Duodenal mucosa (tissue), 2 donors: ENCODE measurements around the gene PITHD1.
"Not testable (repeated sequence)": the region's sequence is repeated elsewhere in the genome, so short reads cannot be mapped to it uniquely, and the experiment has no call there.

Experiments used
- H3K27ac ChIP-seq: one replicate; pipeline ENCODE4 v1.7.0; 2013; ENCODE audit warnings: low read depth, low read length
- H3K27me3 ChIP-seq, 2 donors: one replicate each; pipeline ENCODE4 v1.7.0; 2013; ENCODE audit warnings: low read length in 2 of 2, control low read depth in 1 of 2; ENCODE audit not compliant: insufficient read depth in 2 of 2, control insufficient read depth in 1 of 2
- H3K36me3 ChIP-seq, 2 donors: one replicate each; pipeline ENCODE4 v1.7.0; 2013; ENCODE audit warnings: low read length in 2 of 2, control low read depth in 1 of 2; ENCODE audit not compliant: insufficient read depth in 2 of 2, control insufficient read depth in 1 of 2
- H3K4me1 ChIP-seq, 2 donors: one replicate each; pipeline ENCODE4 v1.7.0; 2013; ENCODE audit warnings: low read length in 2 of 2, control low read depth in 1 of 2; ENCODE audit not compliant: insufficient read depth in 2 of 2, control insufficient read depth in 1 of 2
- H3K4me3 ChIP-seq, 2 donors: one replicate each; pipeline ENCODE4 v1.7.0; 2013; ENCODE audit warnings: low read length in 2 of 2, low read depth in 1 of 2
- H3K9ac ChIP-seq, 2 donors: one replicate each; pipeline ENCODE4 v1.7.0; 2013; ENCODE audit warnings: low read length in 2 of 2, low read depth in 1 of 2
- H3K9me3 ChIP-seq, 2 donors: one replicate each; pipeline ENCODE4 v1.7.0; 2013; ENCODE audit warnings: low read length in 2 of 2, control low read depth in 1 of 2; ENCODE audit not compliant: control insufficient read depth in 1 of 2

Gene PITHD1

GRCh38 chr1:23774174-23774880, 3.9 kb upstream of the PITHD1 start:
- Histone ChIP-seq H3K4me3 (no peak overlapping the region), H3K36me3 (peaks cover 0 to 2% of the 10 kb centered on the region in 2 donors), H3K9me3 (no peaks in the 10 kb centered on the region), H3K27ac (no peak overlapping the region), H3K4me1 (peaks cover 6 to 20% of the 10 kb centered on the region in 2 donors), H3K27me3 (no peaks in the 10 kb centered on the region), H3K9ac (no peak overlapping the region)

DNA sequence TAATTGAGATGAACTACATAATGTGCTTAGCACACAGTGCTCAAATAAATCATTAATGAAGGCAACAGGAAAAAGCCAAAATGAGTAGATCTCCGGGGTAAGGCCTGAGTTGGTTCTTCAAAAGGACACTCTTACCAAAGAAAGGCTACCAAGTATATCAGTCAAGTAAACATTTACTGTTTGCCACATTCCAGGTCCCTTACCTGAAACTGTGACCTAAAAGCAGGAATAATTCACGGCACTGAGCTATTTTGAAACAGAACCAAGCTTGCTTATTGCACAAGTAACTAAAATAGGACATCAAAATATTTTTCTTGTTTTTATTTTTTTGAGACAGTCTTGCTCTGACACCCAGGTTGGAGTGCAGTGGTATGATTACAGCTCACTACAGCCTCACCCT, 2.0 kb upstream of the PITHD1 start:
- peaks cover 15 to 26% of the 10 kb centered on the region in 2 donors for H3K4me1 ChIP-seq
- H3K4me3 ChIP-seq: no peak overlapping the region
- no peaks in the 10 kb centered on the region for H3K27me3 ChIP-seq
- H3K9me3 ChIP-seq: no peaks in the 10 kb centered on the region
- H3K36me3 ChIP-seq: peaks cover 0 to 4% of the 10 kb centered on the region in 2 donors
- H3K27ac ChIP-seq: no peak overlapping the region
- no peak overlapping the region for H3K9ac ChIP-seq

- Histone ChIP-seq H3K4me1 (peaks cover 15 to 23% of the 10 kb centered on the region in 2 donors), H3K27ac (no peak overlapping the region), H3K4me3 (peak overlapping the region; percentile 94 to 99), H3K9me3 (no peaks in the 10 kb centered on the region), H3K9ac (no peak overlapping the region), H3K27me3 (no peaks in the 10 kb centered on the region), H3K36me3 (peaks cover 0 to 21% of the 10 kb centered on the region in 2 donors)
Observed at GRCh38 chr1:23779826-23780371, 1.7 kb downstream of the PITHD1 start.

GRCh38 chr1:23783141-23783540, 4.9 kb downstream of the PITHD1 start:
- peaks cover 8 to 50% of the 10 kb centered on the region in 2 donors for H3K36me3 ChIP-seq

DNA sequence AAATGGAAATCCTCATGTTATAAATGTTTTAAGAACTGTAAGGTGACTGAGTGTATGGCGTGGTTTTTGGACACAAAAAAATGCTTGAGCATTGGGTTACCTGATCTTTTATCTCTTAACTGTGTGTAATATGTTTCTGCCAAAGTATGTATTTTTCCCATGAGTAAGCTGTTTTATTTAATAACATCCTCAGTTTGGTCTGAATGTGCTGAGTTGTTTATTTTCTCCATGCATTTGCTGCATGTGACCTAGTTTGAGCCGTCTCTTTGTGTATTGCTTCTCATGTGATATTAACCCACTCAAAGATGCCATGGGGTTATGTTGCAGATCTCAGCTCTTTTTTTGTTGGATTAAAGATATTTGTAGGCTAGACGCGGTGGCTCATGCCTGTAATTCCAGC, 6.6 kb downstream of the PITHD1 start:
- Histone ChIP-seq H3K9ac (no peak overlapping the region), H3K4me1 (peaks cover 2 to 4% of the 10 kb centered on the region in 2 donors), H3K27ac (no peak overlapping the region), H3K27me3 (no peaks in the 10 kb centered on the region), H3K4me3 (no peak overlapping the region), H3K36me3 (peaks cover 8 to 50% of the 10 kb centered on the region in 2 donors), H3K9me3 (no peaks in the 10 kb centered on the region)

More at GRCh38 chr1:23783141-23783540, 4.9 kb downstream of the PITHD1 start:
- H3K9ac ChIP-seq, H3K4me3 ChIP-seq, H3K27ac ChIP-seq, H3K27me3 ChIP-seq, H3K9me3 ChIP-seq: not testable (repeated sequence)
- H3K4me1 ChIP-seq: peaks cover 14 to 15% of the 10 kb centered on the region in 2 donors

GRCh38 chr1:23787701-23788100, 9.5 kb downstream of the PITHD1 start:
- H3K9ac ChIP-seq: no peak overlapping the region
- H3K4me1 ChIP-seq: peaks cover 12 to 20% of the 10 kb centered on the region in 2 donors
- H3K27ac ChIP-seq: no peak overlapping the region
- no peaks in the 10 kb centered on the region for H3K27me3 ChIP-seq
- no peak overlapping the region for H3K4me3 ChIP-seq
- no peaks in the 10 kb centered on the region for H3K9me3 ChIP-seq
- peaks cover 8 to 41% of the 10 kb centered on the region in 2 donors for H3K36me3 ChIP-seq

- H3K27ac ChIP-seq: no peak overlapping the region
- peaks cover 16 to 29% of the 10 kb centered on the region in 2 donors for H3K4me1 ChIP-seq
- H3K4me3 ChIP-seq: no peak overlapping the region
- no peaks in the 10 kb centered on the region for H3K9me3 ChIP-seq
- no peak overlapping the region for H3K9ac ChIP-seq
- H3K27me3 ChIP-seq: no peaks in the 10 kb centered on the region
- H3K36me3 ChIP-seq: peaks cover 8 to 37% of the 10 kb centered on the region in 2 donors
Observed at GRCh38 chr1:23788695-23789094, 10.5 kb downstream of the PITHD1 start.

GRCh38 chr1:23790696-23791515, 12.7 kb downstream of the PITHD1 start, which contains the start of gene LYPLA2:
TSS of gene LYPLA2 (plus strand) at chr1:23791145. CDS start at chr1:23792683, 1,538 bp downstream.
- peak within 1 kb of the TSS; percentile 91 to 97 for H3K4me3 ChIP-seq
- H3K27ac ChIP-seq: no peak within 1 kb of the TSS
- H3K9ac ChIP-seq: peak within 1 kb of the TSS; percentile 85 to 94
- no peaks in the 10 kb centered on the region for H3K27me3 ChIP-seq
- H3K4me1 ChIP-seq: peaks cover 16 to 29% of the 10 kb centered on the region in 2 donors
- peaks cover 9 to 30% of the 10 kb centered on the region in 2 donors for H3K36me3 ChIP-seq
- H3K9me3 ChIP-seq: no peaks in the 10 kb centered on the region

DNA sequence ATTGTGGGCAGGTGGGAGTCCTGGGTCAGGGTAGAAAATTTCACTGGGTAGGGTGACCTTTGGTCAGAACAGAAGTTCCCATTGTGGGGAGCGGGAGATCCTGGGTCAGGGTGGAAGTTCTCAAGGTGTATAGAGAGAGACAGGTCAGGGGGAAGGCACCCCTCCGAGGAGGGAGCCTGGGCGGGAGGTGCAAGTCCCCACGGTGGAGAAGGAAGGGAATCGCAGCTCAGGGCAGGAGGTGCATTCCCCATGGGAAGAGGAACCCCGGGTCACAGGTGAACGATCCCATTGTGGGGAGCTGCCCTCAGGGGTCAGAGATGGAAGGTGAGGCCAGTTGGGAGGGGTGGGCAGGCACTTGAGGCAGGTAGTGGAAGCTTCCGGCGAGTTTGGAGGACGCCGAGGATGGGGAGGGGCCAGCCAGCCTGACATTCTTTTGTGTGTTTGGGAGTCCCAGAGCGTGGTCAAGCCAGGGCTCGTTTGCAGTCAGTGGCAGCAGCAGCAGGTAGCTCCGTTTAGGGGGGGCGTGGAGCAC, 13.4 kb downstream of the PITHD1 start:
- Histone ChIP-seq H3K36me3 (peaks cover 6 to 29% of the 10 kb centered on the region in 2 donors), H3K4me3 (peak overlapping the region; percentile 91 to 97), H3K27ac (no peak overlapping the region), H3K9ac (peak overlapping the region; percentile 85 to 94), H3K4me1 (peaks cover 18 to 31% of the 10 kb centered on the region in 2 donors), H3K27me3 (no peaks in the 10 kb centered on the region), H3K9me3 (no peaks in the 10 kb centered on the region)
